Spleen (tissue), 11 donors: ENCODE data around the gene COL11A2. TPM values are rescaled to one million over a fixed set of nuclear protein-coding genes. Genes with fewer than 3 reads are reported as not detected.

Experiments
- DNase-seq: peaks from one replicate; pipeline ENCODE4 v3.0.0-alpha.2; 2020
- H3K27ac ChIP-seq, 8 donors: fragments of 200-600 bp; sonication (generic) in 7 of 8; 1 replicate in 4 of 8; 2 replicates in 4 of 8; pipeline versions ENCODE4 v1.5.0 to v1.8.0; 2016 to 2021; ENCODE audit warnings: inconsistent platforms in 4 of 8, mild to moderate bottlenecking in 4 of 8, moderate library complexity in 1 of 8
- H3K27me3 ChIP-seq, 7 donors: fragments of 200-600 bp; sonication (generic) in 6 of 7; replicated peaks in 1 of 7; 1 replicate in 4 of 7; 2 replicates in 3 of 7; pipeline versions ENCODE4 v1.5.0 to v1.8.0; 2016 to 2021; ENCODE audit warnings: inconsistent platforms in 3 of 7, mild to moderate bottlenecking in 1 of 7
- H3K36me3 ChIP-seq, 6 donors: fragments of 200-600 bp; sonication (generic) in 5 of 6; 1 replicate in 4 of 6; 2 replicates in 2 of 6; pipeline versions ENCODE4 v1.5.0 to v1.8.0; 2016 to 2021; ENCODE audit warnings: inconsistent platforms in 2 of 6
- H3K4me1 ChIP-seq, 6 donors: fragments of 200-600 bp; sonication (generic) in 5 of 6; 1 replicate in 3 of 6; 2 replicates in 3 of 6; pipeline versions ENCODE4 v1.5.0 to v1.8.0; 2016 to 2021; ENCODE audit warnings: inconsistent platforms in 3 of 6
- H3K4me3 ChIP-seq, 8 donors: fragments of 200-600 bp; sonication (generic) in 7 of 8; 1 replicate in 4 of 8; 2 replicates in 4 of 8; pipeline versions ENCODE4 v1.5.0 to v1.8.0; 2016 to 2021; ENCODE audit warnings: inconsistent platforms in 4 of 8, mild to moderate bottlenecking in 4 of 8, moderate library complexity in 2 of 8
- H3K9me3 ChIP-seq, 8 donors: fragments of 200-600 bp; sonication (generic) in 7 of 8; 1 replicate in 4 of 8; 2 replicates in 4 of 8; pipeline versions ENCODE4 v1.5.0 to v1.8.0; 2016 to 2021; ENCODE audit warnings: inconsistent platforms in 4 of 8
- CTCF ChIP-seq, 11 experiments: fragments of 200-600 bp in 7 of 11; fragments of 450-650 bp in 4 of 11; sonication (generic) in 4 of 11; IDR thresholded peaks in 8 of 11; conservative IDR thresholded peaks in 3 of 11; 1 replicate in 7 of 11; 2 replicates in 4 of 11; pipeline versions ENCODE4 v1.4.0 to v1.8.0; 2016 to 2021; ENCODE audit warnings: antibody characterized with exemption in 11 of 11, inconsistent platforms in 4 of 11, mild to moderate bottlenecking in 1 of 11
- POLR2A ChIP-seq, 3 donors: fragments of 450-650 bp; IDR thresholded peaks; one replicate each; pipeline ENCODE4 v1.5.1; 2017; ENCODE audit warnings: antibody characterized with exemption in 3 of 3, mild to moderate bottlenecking in 1 of 3
- POLR2AphosphoS5 ChIP-seq, 3 donors: sonication (generic); formaldehyde crosslinking; IDR thresholded peaks; one replicate each; pipeline ENCODE4 v1.5.1; 2017; ENCODE audit warnings: antibody characterized with exemption in 3 of 3
- WGBS, 5 donors: extraction: QIAGEN DNeasy Blood & Tissue Kit in 3 of 5; methylation state at CpG; one replicate each; pipeline versions ENCODE4 v1.1.5 to v1.1.7; 2013 to 2018; 5-methylcytosine and 5-hydroxymethylcytosine counted together
- intact Hi-C: fragments of 100-400 bp; cut with DNase I; formaldehyde crosslinking; loops from one replicate; pipeline ENCODE4 v1.15.0; 2023; ENCODE audit warnings: low total_unique reads
- polyA plus RNA-seq, 3 donors: library from polyadenylated mRNA; stranded (reverse); fragments of 200-250 nt; gene quantifications; one replicate each; pipeline ENCODE4 v1.2.1, GENCODE V29; 2013
- total RNA-seq, 7 donors: library from RNA; depleted of rRNA in 3 of 7; stranded (reverse); fragments of >200 nt in 3 of 7; fragmentation: NEBNext Ultra II Directional in 4 of 7; extraction: Animal tissue kit (Norgen Biotek cat#: 25700) in 4 of 7; gene quantifications; one replicate each; pipeline versions ENCODE4 v1.1.0 to v1.2.1, GENCODE V29; 2016 to 2021
- donor health status: healthy with polysubstance abuse.
- donor health status: DM: no; HTN: no; CAD: no; lungs with moderate emphysema.
- donor health status: DM: no; HTN: no; CAD: no.
- donor health status: Bipolar disorder and iron deficiency.
- donor health status: healthy.
- donor health status: DM: no; HTN: no; CAD: no.
- donor health status: DM: yes; HTN: yes; CAD: no.

The COL11A2 gene
- total and polyA plus RNA-seq, 10 donors: 0.68 to 2.4 (median 1.3) TPM

DNA sequence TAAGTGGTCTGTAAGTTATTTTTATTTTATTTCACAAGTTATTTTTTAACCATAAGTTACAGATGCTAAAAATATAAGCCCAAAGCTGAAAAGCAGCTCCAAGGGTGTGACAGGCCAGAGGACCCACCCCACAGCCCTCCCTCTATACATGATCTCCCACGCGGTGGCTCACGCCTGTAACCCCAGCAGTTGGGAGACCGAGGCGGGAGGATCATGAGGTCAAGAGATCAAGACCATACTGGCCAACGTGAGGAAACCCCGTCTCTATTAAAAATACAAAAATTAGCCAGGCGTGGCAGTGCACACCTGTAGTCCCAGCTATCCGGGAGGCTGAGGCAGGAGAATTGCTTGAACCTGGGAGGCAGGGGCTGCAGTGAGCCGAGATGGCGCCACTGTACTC is 32.2 kb downstream of the COL11A2 start:
- H3K27me3 ChIP-seq: no peaks in the 10 kb centered on the region
- intact Hi-C loops: loop anchor here (2.0 kb wide), 1 partner anchor 89 kb away; no protein-coding TSS in a partner anchor
- TF ChIP-seq POLR2AphosphoS5 (IDR thresholded peaks at IDR 0.05) (no peak), CTCF (IDR thresholded peaks at IDR 0.05 in 8 of 11, conservative IDR thresholded peaks at IDR 0.05 in 3 of 11) (no peak), POLR2A (IDR thresholded peaks at IDR 0.05) (no peak)
- WGBS, 5 donors: 85 to 91% (median 88%) methylated on average over 11 of the region's 11 CpGs
- peaks cover 0 to 22% (median 15%) of the 10 kb centered on the region in 6 donors for H3K4me1 ChIP-seq
- H3K4me3 ChIP-seq: no peak overlapping the region
- DNase-seq: no peak
- H3K27ac ChIP-seq: peak overlapping the region in 1 of 8 donors; percentile 72
- H3K9me3 ChIP-seq: no peaks in the 10 kb centered on the region
- H3K36me3 ChIP-seq: no peaks in the 10 kb centered on the region

DNA sequence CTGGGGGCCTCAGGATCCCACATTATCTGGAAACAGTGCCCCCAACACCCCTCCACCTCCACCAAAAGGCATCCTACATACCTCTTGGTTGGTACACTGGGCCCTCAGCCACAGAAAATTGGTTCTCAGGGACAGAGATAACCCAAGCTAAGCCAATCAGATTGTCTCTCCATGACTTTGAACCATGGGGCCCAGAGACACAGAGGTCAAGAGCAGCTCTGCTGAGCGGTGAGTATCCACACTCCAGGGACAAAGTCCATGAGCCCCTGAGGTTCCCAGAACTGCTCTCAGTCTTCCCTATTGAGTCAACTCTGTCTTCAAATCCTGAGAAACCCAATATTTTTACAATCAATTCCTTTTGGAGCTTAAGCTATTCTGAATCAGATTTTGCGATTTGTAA is 35.3 kb downstream of the COL11A2 start:
- H3K27ac ChIP-seq: no peak overlapping the region
- no peaks in the 10 kb centered on the region for H3K27me3 ChIP-seq
- no peak for DNase-seq
- TF ChIP-seq POLR2AphosphoS5 (IDR thresholded peaks at IDR 0.05) (no peak), POLR2A (IDR thresholded peaks at IDR 0.05) (no peak), CTCF (IDR thresholded peaks at IDR 0.05 in 8 of 11, conservative IDR thresholded peaks at IDR 0.05 in 3 of 11) (no peak)
- H3K4me1 ChIP-seq: peaks cover 0 to 16% (median 12%) of the 10 kb centered on the region in 6 donors
- no peak overlapping the region for H3K4me3 ChIP-seq
- intact Hi-C loops: no loop called here
- H3K9me3 ChIP-seq: peaks cover 0 to 13% (median 10%) of the 10 kb centered on the region in 8 donors
- H3K36me3 ChIP-seq: no peaks in the 10 kb centered on the region
- 84 to 91% (median 89%) methylated on average over 2 of the region's 2 CpGs for WGBS, 5 donors

GRCh38 chr6:33156561-33156960 is 35.7 kb downstream of the COL11A2 start:
- Histone ChIP-seq H3K4me1 (peaks cover 0 to 12% (median 8%) of the 10 kb centered on the region in 6 donors), H3K27me3 (no peaks in the 10 kb centered on the region), H3K36me3 (no peaks in the 10 kb centered on the region), H3K9me3 (peaks cover 0 to 17% (median 14%) of the 10 kb centered on the region in 8 donors), H3K27ac (no peak overlapping the region), H3K4me3 (no peak overlapping the region)
- intact Hi-C loops: no loop called here
- TF ChIP-seq CTCF (IDR thresholded peaks at IDR 0.05 in 8 of 11, conservative IDR thresholded peaks at IDR 0.05 in 3 of 11) (no peak), POLR2AphosphoS5 (IDR thresholded peaks at IDR 0.05) (no peak), POLR2A (IDR thresholded peaks at IDR 0.05) (no peak)
- WGBS, 5 donors: 75 to 95% (median 91%) methylated on average over 6 of the region's 6 CpGs
- no peak for DNase-seq

DNA sequence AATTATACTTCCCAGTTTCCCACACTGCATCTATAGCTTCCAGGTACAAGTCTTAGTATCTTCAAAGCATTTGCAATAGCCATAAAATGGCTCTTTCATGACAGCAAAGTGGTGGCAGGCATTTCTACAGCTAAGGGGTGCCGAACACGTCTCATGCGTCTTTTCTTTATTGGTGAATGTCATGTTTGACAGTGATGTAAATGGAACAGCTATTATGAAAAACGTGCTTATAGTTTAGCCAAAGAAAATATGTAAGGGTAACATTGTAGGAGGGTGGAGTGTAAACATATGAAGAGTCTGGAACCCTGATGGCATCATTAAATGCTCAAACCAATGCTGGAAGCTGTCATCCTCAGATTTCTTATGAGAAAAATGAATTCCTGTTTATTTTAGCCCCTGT is 37.9 kb downstream of the COL11A2 start:
- H3K36me3 ChIP-seq: no peaks in the 10 kb centered on the region
- peaks cover 0 to 6% (median 0%) of the 10 kb centered on the region in 7 donors for H3K27me3 ChIP-seq
- WGBS, 5 donors: 80 to 85% (median 81%) methylated on average over 4 of the region's 4 CpGs
- H3K4me1 ChIP-seq: no peaks in the 10 kb centered on the region
- peaks cover 0 to 23% (median 20%) of the 10 kb centered on the region in 8 donors for H3K9me3 ChIP-seq
- intact Hi-C loops: no loop called here
- H3K27ac ChIP-seq: no peak overlapping the region
- TF ChIP-seq CTCF (IDR thresholded peaks at IDR 0.05 in 8 of 11, conservative IDR thresholded peaks at IDR 0.05 in 3 of 11): no peak
- no peak for TF ChIP-seq POLR2A (IDR thresholded peaks at IDR 0.05)
- TF ChIP-seq POLR2AphosphoS5 (IDR thresholded peaks at IDR 0.05): no peak
- no peak overlapping the region for H3K4me3 ChIP-seq
- no peak for DNase-seq
